ENCODE results near the gene TSC22D2. TPM values are rescaled to one million over a fixed set of nuclear protein-coding genes. Genes with fewer than 3 reads are reported as not detected.

The TSC22D2 gene
- total and polyA plus RNA-seq, 2 of the 8 experiments (the other 6 are each of a cell fraction or from before 2014, with no cell fraction given): 3.4 to 27.6 TPM

GRCh38 chr3:150360966-150361365 is 47.1 kb upstream of the TSC22D2 start (continued):
- TF ChIP-seq CTCF (IDR thresholded peaks at IDR 0.05; ENCODE audit: control extremely low read depth in 1 of 3, insufficient read depth in 1 of 3, low read depth in 1 of 3, low read length in 3 of 3) (no peak), POU5F1 (IDR thresholded peaks at IDR 0.05; ENCODE audit: low read depth, low read length) (no peak), EP300 (IDR thresholded peaks at IDR 0.05; ENCODE audit: borderline replicate concordance in 1 of 2, low read depth in 2 of 2, low read length in 2 of 2) (no peak), TBP (IDR thresholded peaks at IDR 0.05; ENCODE audit: low read depth, low read length) (no peak), MAFK (IDR thresholded peaks at IDR 0.05; ENCODE audit: low read depth, low read length) (no peak), PHF8 (conservative IDR thresholded peaks at IDR 0.05; ENCODE audit: low read depth, low read length) (no peak), MAX (IDR thresholded peaks at IDR 0.05) (no peak), SIRT6 (IDR thresholded peaks at IDR 0.05; ENCODE audit: low read length) (no peak), ATF3 (IDR thresholded peaks at IDR 0.05; ENCODE audit: insufficient read depth, low read depth, low read length) (no peak), CHD2 (IDR thresholded peaks at IDR 0.05; ENCODE audit: low read length) (no peak)

Data from H1 (cell line).